ENCODE results near the gene DHRS9.

DNA sequence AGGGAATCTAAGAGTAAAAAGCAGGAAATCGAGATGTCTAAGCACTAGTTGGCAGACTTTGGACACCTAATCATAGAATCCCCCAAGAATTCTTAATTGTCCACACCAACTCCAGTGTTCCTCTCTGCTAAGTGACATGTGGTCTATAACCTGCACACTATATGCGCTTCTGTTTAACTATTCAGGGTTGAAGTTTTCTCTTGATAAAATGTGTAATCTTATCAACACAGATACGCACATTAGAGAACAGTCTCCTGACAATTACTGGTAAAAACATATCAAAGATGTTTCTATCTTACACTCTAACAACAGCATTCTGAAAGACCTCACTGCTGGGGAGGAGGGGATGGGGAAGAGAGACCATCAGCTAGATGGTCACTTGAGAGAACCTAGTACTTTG, 42.1 kb upstream of the DHRS9 start:
- TF ChIP-seq, protein P1, sequence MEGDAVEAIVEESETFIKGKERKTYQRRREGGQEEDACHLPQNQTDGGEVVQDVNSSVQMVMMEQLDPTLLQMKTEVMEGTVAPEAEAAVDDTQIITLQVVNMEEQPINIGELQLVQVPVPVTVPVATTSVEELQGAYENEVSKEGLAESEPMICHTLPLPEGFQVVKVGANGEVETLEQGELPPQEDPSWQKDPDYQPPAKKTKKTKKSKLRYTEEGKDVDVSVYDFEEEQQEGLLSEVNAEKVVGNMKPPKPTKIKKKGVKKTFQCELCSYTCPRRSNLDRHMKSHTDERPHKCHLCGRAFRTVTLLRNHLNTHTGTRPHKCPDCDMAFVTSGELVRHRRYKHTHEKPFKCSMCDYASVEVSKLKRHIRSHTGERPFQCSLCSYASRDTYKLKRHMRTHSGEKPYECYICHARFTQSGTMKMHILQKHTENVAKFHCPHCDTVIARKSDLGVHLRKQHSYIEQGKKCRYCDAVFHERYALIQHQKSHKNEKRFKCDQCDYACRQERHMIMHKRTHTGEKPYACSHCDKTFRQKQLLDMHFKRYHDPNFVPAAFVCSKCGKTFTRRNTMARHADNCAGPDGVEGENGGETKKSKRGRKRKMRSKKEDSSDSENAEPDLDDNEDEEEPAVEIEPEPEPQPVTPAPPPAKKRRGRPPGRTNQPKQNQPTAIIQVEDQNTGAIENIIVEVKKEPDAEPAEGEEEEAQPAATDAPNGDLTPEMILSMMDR (IDR thresholded peaks at IDR 0.05) = no peak
- TF ChIP-seq EZH2 (IDR thresholded peaks at IDR 0.05; ENCODE audit: borderline replicate concordance, insufficient read depth, low read depth, low read length, poor library complexity, severe bottlenecking) = no peak

All from B cell (primary cell).